ENCODE measurements around the gene NIN.

NIN gene

GRCh38 chr14:50813544-50813863, 17.5 kb downstream of the NIN start:
- TF ChIP-seq POLR2AphosphoS5 (IDR thresholded peaks at IDR 0.05; ENCODE audit: low read depth, low read length): no peak

- no peak for TF ChIP-seq POLR2AphosphoS5 (IDR thresholded peaks at IDR 0.05; ENCODE audit: low read depth, low read length)
- TF ChIP-seq SIN3A (IDR thresholded peaks at IDR 0.05; ENCODE audit: borderline replicate concordance, insufficient read depth, low read length): no peak
- no peak for TF ChIP-seq TAF1 (IDR thresholded peaks at IDR 0.05; ENCODE audit: borderline replicate concordance, insufficient read depth, low read length)
- no peak for TF ChIP-seq FOXP2 (optimal IDR thresholded peaks at IDR 0.05; ENCODE audit: borderline replicate concordance, extremely low read depth, extremely low read length, insufficient read depth)
- TF ChIP-seq REST (IDR thresholded peaks at IDR 0.05; ENCODE audit: insufficient read depth in 1 of 2, low read depth in 2 of 2, low read length in 2 of 2): no peak
Measured at GRCh38 chr14:50812856-50813543, 18.0 kb downstream of the NIN start.

GRCh38 chr14:50812180-50812579, 18.8 kb downstream of the NIN start:
- TF ChIP-seq SIN3A (IDR thresholded peaks at IDR 0.05; ENCODE audit: borderline replicate concordance, insufficient read depth, low read length) (no peak), REST (IDR thresholded peaks at IDR 0.05; ENCODE audit: insufficient read depth in 1 of 2, low read depth in 2 of 2, low read length in 2 of 2) (no peak), FOXP2 (optimal IDR thresholded peaks at IDR 0.05; ENCODE audit: borderline replicate concordance, extremely low read depth, extremely low read length, insufficient read depth) (no peak), TAF1 (IDR thresholded peaks at IDR 0.05; ENCODE audit: borderline replicate concordance, insufficient read depth, low read length) (no peak), POLR2AphosphoS5 (IDR thresholded peaks at IDR 0.05; ENCODE audit: low read depth, low read length) (no peak)

GRCh38 chr14:50808053-50808452, 22.9 kb downstream of the NIN start:
- no peak for TF ChIP-seq FOXP2 (optimal IDR thresholded peaks at IDR 0.05; ENCODE audit: borderline replicate concordance, extremely low read depth, extremely low read length, insufficient read depth)
- TF ChIP-seq POLR2AphosphoS5 (IDR thresholded peaks at IDR 0.05; ENCODE audit: low read depth, low read length): no peak
- no peak for TF ChIP-seq TAF1 (IDR thresholded peaks at IDR 0.05; ENCODE audit: borderline replicate concordance, insufficient read depth, low read length)
- TF ChIP-seq SIN3A (IDR thresholded peaks at IDR 0.05; ENCODE audit: borderline replicate concordance, insufficient read depth, low read length): no peak
- no peak for TF ChIP-seq REST (IDR thresholded peaks at IDR 0.05; ENCODE audit: insufficient read depth in 1 of 2, low read depth in 2 of 2, low read length in 2 of 2)

- TF ChIP-seq REST (IDR thresholded peaks at IDR 0.05; ENCODE audit: insufficient read depth in 1 of 2, low read depth in 2 of 2, low read length in 2 of 2) (no peak), SIN3A (IDR thresholded peaks at IDR 0.05; ENCODE audit: borderline replicate concordance, insufficient read depth, low read length) (no peak), FOXP2 (optimal IDR thresholded peaks at IDR 0.05; ENCODE audit: borderline replicate concordance, extremely low read depth, extremely low read length, insufficient read depth) (no peak), TAF1 (IDR thresholded peaks at IDR 0.05; ENCODE audit: borderline replicate concordance, insufficient read depth, low read length) (no peak), POLR2AphosphoS5 (IDR thresholded peaks at IDR 0.05; ENCODE audit: low read depth, low read length) (no peak)
Measured at GRCh38 chr14:50806241-50806933, 24.6 kb downstream of the NIN start.

All from PFSK-1 (cell line).